Activated T-cell treated with anti-CD3 and anti-CD28 coated beads, Interleukin-2, amount 50 U/mL, for 4 hours (primary cell): ENCODE data around the gene DLGAP1. TPM values are rescaled to one million over a fixed set of nuclear protein-coding genes. Genes with fewer than 3 reads are reported as not detected.

Source experiments
- ATAC-seq, 2 donors: fragments of 200-7000 bp; cut with Tn5 transposase; one replicate each; pipeline ENCODE4 v1.10.0; 2021
- DNase-seq: peaks from one replicate; pipeline ENCODE4 v3.0.0-alpha.2; 2020
- H3K27me3 Mint-ChIP-seq: one replicate; pipeline ENCODE4 v1.8.0; 2021; ENCODE audit warnings: low read depth, mixed read lengths
- H3K36me3 Mint-ChIP-seq: one replicate; pipeline ENCODE4 v1.8.0; 2022; ENCODE audit warnings: mixed read lengths; ENCODE audit not compliant: insufficient read depth
- H3K4me1 Mint-ChIP-seq: one replicate; pipeline ENCODE4 v1.8.0; 2021; ENCODE audit warnings: low read depth, mixed read lengths
- H3K4me3 Mint-ChIP-seq: one replicate; pipeline ENCODE4 v1.8.0; 2021; ENCODE audit warnings: mild to moderate bottlenecking, moderate library complexity, mixed read lengths
- H3K9me3 Mint-ChIP-seq: one replicate; pipeline ENCODE4 v1.8.0; 2021; ENCODE audit warnings: mixed read lengths
- total RNA-seq, 3 donors: library from RNA; stranded (reverse); gene quantifications; one replicate each; pipeline ENCODE4 v1.2.1, GENCODE V29; 2021

The DLGAP1 gene
- total RNA-seq, 3 donors from 2014 or later: 0.16 TPM; not detected in 2

- DNase-seq (no peak), ATAC-seq (no peak)
- peaks cover 19% of the 10 kb centered on the region for H3K27me3 Mint-ChIP-seq
- H3K4me3 Mint-ChIP-seq: no peak overlapping the region
- no peaks in the 10 kb centered on the region for H3K9me3 Mint-ChIP-seq
- no peaks in the 10 kb centered on the region for H3K36me3 Mint-ChIP-seq
- no peaks in the 10 kb centered on the region for H3K4me1 Mint-ChIP-seq
Measured at GRCh38 chr18:3874125-3874524, 581.0 kb downstream of the DLGAP1 start.

- DNase-seq: no peak
Measured at GRCh38 chr18:3873698-3874097, 581.4 kb downstream of the DLGAP1 start.

DNA sequence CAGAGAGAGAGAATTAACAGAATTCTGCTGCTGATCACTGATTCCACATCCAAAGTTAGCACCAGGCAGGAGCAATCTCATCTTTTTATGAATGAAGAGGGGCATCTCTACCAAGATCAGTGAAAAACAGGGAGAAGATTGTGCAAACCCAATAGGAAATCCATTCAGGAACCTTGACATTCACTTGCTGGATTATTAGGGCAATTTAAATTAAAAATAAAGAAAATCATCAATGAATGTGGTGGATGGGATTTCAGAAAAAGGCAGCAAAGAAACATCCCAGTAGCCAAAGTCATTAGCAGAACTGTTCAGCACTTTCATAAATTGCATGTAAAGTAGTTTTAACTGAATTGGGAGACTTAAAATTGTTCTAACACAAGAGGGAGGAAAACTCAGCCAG is 581.9 kb downstream of the DLGAP1 start:
- Mint-ChIP-seq H3K4me1 (no peaks in the 10 kb centered on the region), H3K27me3 (peaks cover 17% of the 10 kb centered on the region), H3K36me3 (no peaks in the 10 kb centered on the region), H3K9me3 (no peaks in the 10 kb centered on the region), H3K4me3 (no peak overlapping the region)
- DNase-seq: no peak
- no peak for ATAC-seq

More at GRCh38 chr18:3873698-3874097, 581.4 kb downstream of the DLGAP1 start:
- H3K9me3 Mint-ChIP-seq: no peaks in the 10 kb centered on the region
- no peaks in the 10 kb centered on the region for H3K36me3 Mint-ChIP-seq
- peaks cover 19% of the 10 kb centered on the region for H3K27me3 Mint-ChIP-seq
- no peak overlapping the region for H3K4me3 Mint-ChIP-seq
- ATAC-seq: no peak
- no peaks in the 10 kb centered on the region for H3K4me1 Mint-ChIP-seq

DNA sequence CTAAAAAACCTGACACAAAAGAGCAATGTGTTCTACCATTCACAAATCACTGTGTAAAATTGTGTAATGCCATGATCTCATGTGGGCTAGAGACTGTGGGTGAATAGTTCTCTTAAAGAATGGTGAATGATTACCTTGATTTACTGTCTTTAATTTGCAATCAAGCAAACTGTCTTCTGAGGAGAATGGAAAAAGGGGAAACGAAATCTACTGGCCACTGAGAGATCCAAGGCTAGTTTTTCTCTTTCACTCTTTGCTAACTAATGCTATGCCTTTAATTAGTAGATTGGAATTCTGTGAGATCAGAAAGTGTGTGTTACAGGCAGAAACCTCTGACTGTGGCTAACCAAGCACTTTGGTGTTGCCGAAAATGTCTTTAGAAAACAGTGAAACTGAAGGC is 582.5 kb downstream of the DLGAP1 start:
- Mint-ChIP-seq H3K36me3 (no peaks in the 10 kb centered on the region), H3K4me1 (no peaks in the 10 kb centered on the region), H3K4me3 (no peak overlapping the region), H3K27me3 (peaks cover 17% of the 10 kb centered on the region), H3K9me3 (no peaks in the 10 kb centered on the region)
- no peak for DNase-seq
- no peak for ATAC-seq

GRCh38 chr18:3871687-3872086 is 583.4 kb downstream of the DLGAP1 start:
- peaks cover 17% of the 10 kb centered on the region for H3K27me3 Mint-ChIP-seq
- H3K9me3 Mint-ChIP-seq: no peaks in the 10 kb centered on the region
- no peak overlapping the region for H3K4me3 Mint-ChIP-seq
- no peaks in the 10 kb centered on the region for H3K36me3 Mint-ChIP-seq
- H3K4me1 Mint-ChIP-seq: no peaks in the 10 kb centered on the region
- no peak for ATAC-seq
- DNase-seq: no peak

DNA sequence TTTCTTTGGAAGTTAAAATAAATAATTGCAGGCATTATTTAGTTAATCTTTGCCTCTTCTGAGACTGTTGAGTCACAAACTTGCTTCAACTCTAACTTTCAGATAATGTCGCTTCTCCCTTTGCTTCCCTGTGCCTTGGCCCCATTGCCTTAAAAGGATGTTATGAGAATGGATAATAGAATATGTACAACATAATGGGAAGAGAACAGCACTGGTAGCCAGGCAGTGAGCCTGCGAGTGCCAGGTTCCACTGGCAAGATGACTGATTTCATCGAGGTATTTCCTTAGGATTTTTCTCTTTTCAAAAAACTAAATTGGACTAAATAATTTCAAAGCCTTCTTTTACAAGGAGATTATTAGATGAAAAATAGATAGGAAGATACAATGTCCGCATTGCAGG is 584.2 kb downstream of the DLGAP1 start:
- Mint-ChIP-seq H3K4me1 (no peaks in the 10 kb centered on the region), H3K9me3 (no peaks in the 10 kb centered on the region)

GRCh38 chr18:3869848-3870247 is 585.3 kb downstream of the DLGAP1 start:
- no peak for DNase-seq
- H3K9me3 Mint-ChIP-seq: no peaks in the 10 kb centered on the region
- no peaks in the 10 kb centered on the region for H3K36me3 Mint-ChIP-seq
- H3K27me3 Mint-ChIP-seq: peaks cover 17% of the 10 kb centered on the region
- no peaks in the 10 kb centered on the region for H3K4me1 Mint-ChIP-seq
- ATAC-seq: no peak
- H3K4me3 Mint-ChIP-seq: no peak overlapping the region

More for the DNA sequence above, 584.2 kb downstream of the DLGAP1 start:
- H3K4me3 Mint-ChIP-seq: no peak overlapping the region
- no peaks in the 10 kb centered on the region for H3K36me3 Mint-ChIP-seq
- H3K27me3 Mint-ChIP-seq: peaks cover 17% of the 10 kb centered on the region
- DNase-seq (no peak), ATAC-seq (no peak)

GRCh38 chr18:3867864-3868311 is 587.2 kb downstream of the DLGAP1 start:
- Mint-ChIP-seq H3K36me3 (no peaks in the 10 kb centered on the region), H3K9me3 (no peaks in the 10 kb centered on the region), H3K4me1 (no peaks in the 10 kb centered on the region), H3K4me3 (no peak overlapping the region), H3K27me3 (peaks cover 12% of the 10 kb centered on the region)
- no peak for ATAC-seq
- no peak for DNase-seq

DNA sequence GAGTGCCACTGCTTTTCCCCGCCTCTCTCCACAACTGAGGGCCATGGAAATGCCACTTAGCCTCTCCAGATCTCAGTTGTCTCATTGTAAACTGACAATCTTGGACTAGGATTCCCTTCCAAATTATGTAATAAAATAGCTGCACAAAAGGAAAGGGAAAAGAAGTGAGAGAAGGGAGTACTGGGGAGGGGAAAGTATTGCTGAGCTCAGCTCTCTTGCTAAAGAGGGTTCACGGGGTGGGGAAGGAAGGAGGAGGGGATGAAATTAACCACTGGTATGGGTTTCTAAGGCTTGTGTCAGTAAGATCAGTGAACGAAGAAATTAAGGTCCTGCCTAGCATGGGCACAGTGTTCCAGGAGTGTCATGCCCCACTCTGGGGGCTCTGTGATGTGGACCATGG is 587.9 kb downstream of the DLGAP1 start:
- H3K4me1 Mint-ChIP-seq: no peaks in the 10 kb centered on the region
- no peak for ATAC-seq

DNA sequence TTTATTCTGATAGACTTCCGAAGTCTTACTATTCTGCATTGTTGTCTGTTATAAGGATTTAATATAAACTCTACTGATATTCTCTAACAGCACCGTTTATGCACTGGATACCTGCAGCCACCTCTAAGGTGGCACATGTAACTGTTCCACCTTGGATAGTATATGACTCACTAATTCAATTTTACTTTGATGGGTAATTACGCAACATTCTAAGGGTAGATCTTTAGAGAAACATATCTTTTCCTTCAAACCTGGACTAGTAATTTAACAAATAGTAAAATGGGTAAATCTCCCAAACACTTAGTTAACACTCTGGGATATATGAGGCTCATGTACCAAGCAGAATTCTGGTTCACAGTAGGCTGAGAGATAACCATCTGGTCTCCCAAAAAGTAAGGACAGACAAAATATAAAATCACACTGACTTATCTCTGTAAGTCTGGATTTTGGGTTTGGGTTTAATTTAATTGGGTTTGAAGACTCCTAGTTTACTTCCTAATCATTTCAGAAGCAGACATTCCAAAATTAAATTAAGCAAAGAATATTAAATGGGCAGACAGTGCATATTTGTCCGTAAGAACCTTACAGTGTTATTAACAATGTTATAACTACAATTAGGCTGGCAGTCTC is 590.3 kb downstream of the DLGAP1 start:
- H3K4me3 Mint-ChIP-seq: no peak overlapping the region
- H3K9me3 Mint-ChIP-seq: no peaks in the 10 kb centered on the region
- DNase-seq (no peak), ATAC-seq (no peak)
- H3K36me3 Mint-ChIP-seq: no peaks in the 10 kb centered on the region
- no peaks in the 10 kb centered on the region for H3K4me1 Mint-ChIP-seq
- peaks cover 3% of the 10 kb centered on the region for H3K27me3 Mint-ChIP-seq

More for the DNA sequence above, 587.9 kb downstream of the DLGAP1 start:
- Mint-ChIP-seq H3K36me3 (no peaks in the 10 kb centered on the region), H3K4me3 (no peak overlapping the region), H3K27me3 (peaks cover 10% of the 10 kb centered on the region), H3K9me3 (no peaks in the 10 kb centered on the region)
- no peak for DNase-seq

- H3K36me3 Mint-ChIP-seq: no peaks in the 10 kb centered on the region
- peaks cover 5% of the 10 kb centered on the region for H3K27me3 Mint-ChIP-seq
- H3K9me3 Mint-ChIP-seq: no peaks in the 10 kb centered on the region
- H3K4me1 Mint-ChIP-seq: no peaks in the 10 kb centered on the region
- ATAC-seq (no peak), DNase-seq (no peak)
- no peak overlapping the region for H3K4me3 Mint-ChIP-seq
Measured at GRCh38 chr18:3863593-3863992, 591.5 kb downstream of the DLGAP1 start.

GRCh38 chr18:3863006-3863405 is 592.1 kb downstream of the DLGAP1 start:
- Mint-ChIP-seq H3K4me1 (no peaks in the 10 kb centered on the region), H3K4me3 (no peak overlapping the region), H3K27me3 (peaks cover 5% of the 10 kb centered on the region), H3K9me3 (no peaks in the 10 kb centered on the region), H3K36me3 (no peaks in the 10 kb centered on the region)
- no peak for ATAC-seq
- no peak for DNase-seq

- Mint-ChIP-seq H3K4me3 (no peak overlapping the region), H3K4me1 (no peaks in the 10 kb centered on the region), H3K36me3 (no peaks in the 10 kb centered on the region), H3K9me3 (no peaks in the 10 kb centered on the region), H3K27me3 (peaks cover 7% of the 10 kb centered on the region)
- ATAC-seq: no peak
- no peak for DNase-seq
Measured at GRCh38 chr18:3861495-3861894, 593.6 kb downstream of the DLGAP1 start.

GRCh38 chr18:3857544-3857943 is 597.6 kb downstream of the DLGAP1 start:
- ATAC-seq: no peak
- DNase-seq: no peak
- Mint-ChIP-seq H3K4me1 (no peaks in the 10 kb centered on the region), H3K36me3 (no peaks in the 10 kb centered on the region), H3K27me3 (peaks cover 10% of the 10 kb centered on the region), H3K4me3 (no peak overlapping the region), H3K9me3 (no peaks in the 10 kb centered on the region)

DNA sequence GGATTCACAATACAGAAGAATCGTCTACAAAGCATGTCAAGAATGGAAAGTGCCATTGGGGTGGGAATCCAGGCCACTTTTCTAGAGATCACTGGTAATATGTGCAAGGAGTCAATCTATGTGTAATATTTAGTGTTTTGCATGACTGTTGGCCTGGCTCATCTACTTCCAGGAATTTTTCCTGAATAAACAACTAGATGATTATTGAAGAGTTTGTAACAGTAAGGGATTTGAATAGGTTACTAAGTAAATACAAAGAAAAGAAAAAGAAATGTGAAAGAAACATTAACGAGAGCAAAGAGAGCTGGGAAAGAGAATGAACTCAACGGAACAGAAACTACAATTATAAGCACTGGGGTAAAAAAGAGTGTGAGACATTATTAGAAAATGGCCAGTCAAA is 599.1 kb downstream of the DLGAP1 start:
- Mint-ChIP-seq H3K27me3 (peaks cover 7% of the 10 kb centered on the region), H3K4me3 (no peak overlapping the region), H3K4me1 (no peaks in the 10 kb centered on the region), H3K9me3 (peaks cover 5% of the 10 kb centered on the region), H3K36me3 (no peaks in the 10 kb centered on the region)
- DNase-seq: no peak
- ATAC-seq: no peak
